Measurements from ENCODE around the gene SH3RF3. TPM values are rescaled to one million over a fixed set of nuclear protein-coding genes. Genes with fewer than 3 reads are reported as not detected.

Gene SH3RF3
- total and polyA plus RNA-seq, 9 of the 15 experiments (the other 6 are each of a cell fraction or from before 2014, with no cell fraction given) = 0.02 TPM; not detected in 8

DNA sequence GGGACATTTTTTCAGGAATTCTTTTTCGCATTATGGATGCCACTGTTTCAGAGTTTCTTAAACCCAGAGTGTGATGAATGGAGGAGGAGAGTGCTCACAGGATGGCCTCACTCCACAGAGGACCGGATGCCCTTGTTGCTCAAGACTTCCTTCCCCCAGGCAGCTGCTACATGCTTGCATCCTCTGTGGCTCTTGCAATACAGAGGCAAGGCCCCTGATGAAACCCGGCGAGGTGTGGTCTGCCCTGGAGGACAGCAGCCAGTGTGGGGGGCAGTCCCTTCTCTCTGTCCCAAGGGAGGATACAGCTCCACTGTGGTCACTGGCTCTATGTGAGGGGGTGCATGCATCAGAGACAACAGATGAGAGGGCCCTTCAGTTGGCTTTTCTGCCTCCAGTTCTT, 109.6 kb downstream of the SH3RF3 start:
- Histone ChIP-seq H3K27me3 (ENCODE audit: control insufficient read depth in 2 of 2, insufficient read depth in 2 of 2, low read length in 2 of 2) (peaks cover 22 to 37% of the 10 kb centered on the region in 2 experiments; a peak in 3 of 5 replicates), H3K4me1 (replicated peaks in 1 of 2; ENCODE audit: control insufficient read depth in 2 of 2, insufficient read depth in 2 of 2, low read length in 2 of 2) (no peaks in the 10 kb centered on the region), H3K4me2 (ENCODE audit: insufficient read depth, low read length) (no peak overlapping the region), H3K36me3 (ENCODE audit: control insufficient read depth, insufficient read depth, low read length) (no peaks in the 10 kb centered on the region), H3K79me2 (ENCODE audit: control insufficient read depth, insufficient read depth, low read length) (no peaks in the 10 kb centered on the region), H3K9ac (ENCODE audit: insufficient read depth in 1 of 2, low read depth in 2 of 2, low read length in 2 of 2) (no peak overlapping the region), H3K27ac (ENCODE audit: extremely low read depth, low read depth, low read length) (no peak overlapping the region), H3K9me3 (replicated peaks; ENCODE audit: control insufficient read depth, insufficient read depth, low read depth, low read length) (no peaks in the 10 kb centered on the region), H2AFZ (ENCODE audit: low read depth, low read length) (no peak overlapping the region), H3K4me3 (no peak overlapping the region), H4K20me1 (replicated peaks; ENCODE audit: control insufficient read depth, insufficient read depth, low read length) (peaks cover 3% of the 10 kb centered on the region; the same call in 1 of the 2 replicates), H3K9me1 (ENCODE audit: control insufficient read depth, insufficient read depth, low read length) (no peaks in the 10 kb centered on the region)
- ChIA-PET POLR2A (interaction anchor here (1.0 kb wide), 1 partner anchor 31 kb away, joined by 4 read pairs; no protein-coding TSS in a partner anchor), CTCF (ENCODE audit: low intra/inter-chr PET ratio) (no interaction called here)
- 4% methylated on average over 4 of the region's 4 CpGs for WGBS (ENCODE audit: insufficient coverage, low coverage, missing lambda C conversion rate)
- BruUV-seq (replicated peaks) = no TSS peak
- in situ Hi-C loops (cut with MboI) = no loop called here
- ATAC-seq (no peak), DNase-seq (ENCODE audit: extremely low read depth in 1 of 4, low spot score in 3 of 4) (no peak), FAIRE-seq (no peak)
- TF ChIP-seq, protein P1, sequence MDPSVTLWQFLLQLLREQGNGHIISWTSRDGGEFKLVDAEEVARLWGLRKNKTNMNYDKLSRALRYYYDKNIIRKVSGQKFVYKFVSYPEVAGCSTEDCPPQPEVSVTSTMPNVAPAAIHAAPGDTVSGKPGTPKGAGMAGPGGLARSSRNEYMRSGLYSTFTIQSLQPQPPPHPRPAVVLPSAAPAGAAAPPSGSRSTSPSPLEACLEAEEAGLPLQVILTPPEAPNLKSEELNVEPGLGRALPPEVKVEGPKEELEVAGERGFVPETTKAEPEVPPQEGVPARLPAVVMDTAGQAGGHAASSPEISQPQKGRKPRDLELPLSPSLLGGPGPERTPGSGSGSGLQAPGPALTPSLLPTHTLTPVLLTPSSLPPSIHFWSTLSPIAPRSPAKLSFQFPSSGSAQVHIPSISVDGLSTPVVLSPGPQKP (CRISPR knock-in tag; IDR thresholded peaks at IDR 0.05) = no peak
- TF ChIP-seq ETV1 (tag; conservative IDR thresholded peaks at IDR 0.05; ENCODE audit: low read depth) = peak; percentile 42; the same call in 1 of the 2 replicates
- TF ChIP-seq CEBPG (CRISPR knock-in tag; IDR thresholded peaks at IDR 0.05) = no peak
- TF ChIP-seq CEBPG (tag; conservative IDR thresholded peaks at IDR 0.05 in 1 of 2, IDR thresholded peaks at IDR 0.05 in 1 of 2) = peak in 1 of 2 experiments; percentile 36; a peak in 1 of 4 replicates
- peak; percentile 35; the same call in 1 of the 2 replicates for TF ChIP-seq GABPA (tag; conservative IDR thresholded peaks at IDR 0.05; ENCODE audit: low read depth)
- intact Hi-C loops (cut with micrococcal nuclease) = no loop called here
